Embryonic facial prominence (tissue), 1 donor: Measurements from ENCODE around the gene GIT2.
"Not testable (repeated sequence)": the region's sequence is repeated elsewhere in the genome, so short reads cannot be mapped to it uniquely, and the experiment has no call there.

Experiments
- DNase-seq: peaks from one replicate; pipeline ENCODE4 v3.0.0-alpha.2; 2016; ENCODE audit errors: extremely low spot score

The GIT2 gene

GRCh38 chr12:109946505-109946904 is 49.7 kb downstream of the GIT2 start:
- no peak for DNase-seq

GRCh38 chr12:109944561-109945359 is 51.4 kb downstream of the GIT2 start:
- no peak for DNase-seq

- no peak for DNase-seq
Observed at GRCh38 chr12:109943811-109944210, 52.4 kb downstream of the GIT2 start.

- DNase-seq = no peak
Observed at GRCh38 chr12:109940339-109940923, 55.7 kb downstream of the GIT2 start.

GRCh38 chr12:109939504-109939903 is 56.7 kb downstream of the GIT2 start:
- no peak for DNase-seq

GRCh38 chr12:109938947-109939346 is 57.2 kb downstream of the GIT2 start:
- DNase-seq = no peak

- no peak for DNase-seq
Observed at GRCh38 chr12:109937371-109937770, 58.8 kb downstream of the GIT2 start.

GRCh38 chr12:109934026-109934425 is 62.1 kb downstream of the GIT2 start:
- no peak for DNase-seq

- no peak for DNase-seq
Observed at GRCh38 chr12:109932878-109933503, 63.2 kb downstream of the GIT2 start.

GRCh38 chr12:109931143-109931542 is 65.0 kb downstream of the GIT2 start:
- no peak for DNase-seq

GRCh38 chr12:109930028-109930800 is 66.0 kb downstream of the GIT2 start:
- DNase-seq = no peak

GRCh38 chr12:109929326-109929725 is 66.8 kb downstream of the GIT2 start:
- DNase-seq = not testable (repeated sequence)

- DNase-seq = no peak
Observed at GRCh38 chr12:109928058-109928656, 68.0 kb downstream of the GIT2 start.

GRCh38 chr12:109927622-109928021 is 68.5 kb downstream of the GIT2 start:
- DNase-seq = no peak

GRCh38 chr12:109926488-109927210 is 69.5 kb downstream of the GIT2 start:
- no peak for DNase-seq

- no peak for DNase-seq
Observed at GRCh38 chr12:109926016-109926415, 70.2 kb downstream of the GIT2 start.

- no peak for DNase-seq
Observed at GRCh38 chr12:109925185-109925840, 70.9 kb downstream of the GIT2 start.

GRCh38 chr12:109923481-109924245 is 72.5 kb downstream of the GIT2 start:
- DNase-seq = no peak

GRCh38 chr12:109923038-109923437 is 73.1 kb downstream of the GIT2 start:
- no peak for DNase-seq

- DNase-seq = no peak
Observed at GRCh38 chr12:109921982-109922381, 74.2 kb downstream of the GIT2 start.
